Suppressor macrophage (primary cell): ENCODE results near the gene CHST5.
A peak's percentile ranks its signal among the peaks of the same experiment; 100 is the strongest.

Experiments
- DNase-seq, 4 experiments: peaks; one replicate each; pipeline ENCODE4 v3.0.0-alpha.2; 2020 to 2022
- total RNA-seq, 17 experiments: gene quantifications; one replicate each; lab custom pipeline; 2026; ENCODE audit warnings: mixed read lengths in 6 of 17, inconsistent platforms in 3 of 17; lab: John Stamatoyannopoulos, UW

CHST5 gene
- 0 to 0.44 (median 0) reads per million in 17 experiments for total RNA-seq

DNA sequence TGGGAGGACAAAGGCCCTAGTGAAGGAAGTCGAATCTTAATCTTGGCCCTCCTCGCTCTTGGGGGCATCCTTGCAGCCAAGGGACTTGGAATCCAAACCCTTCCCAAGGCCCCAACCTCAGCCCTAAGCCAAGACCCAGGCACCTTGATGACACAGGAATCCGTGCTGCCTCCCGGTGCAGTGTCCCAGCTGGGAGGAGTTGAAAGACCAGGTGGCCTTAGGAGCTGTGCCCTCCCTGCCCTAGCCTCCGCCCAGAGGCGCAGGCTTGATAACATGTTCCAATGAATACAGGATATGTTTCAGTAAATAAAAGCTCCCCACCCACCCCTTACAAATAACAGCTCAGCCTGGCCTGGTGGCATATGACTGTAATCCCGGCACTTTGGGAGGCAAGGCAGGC, at the start of gene CHST5:
Gene CHST5, minus strand, starts transcription at position 208 of the 400 bp plus-strand sequence. CDS start 5,724 bp downstream, outside the sequence.
- DNase-seq = no peak

DNA sequence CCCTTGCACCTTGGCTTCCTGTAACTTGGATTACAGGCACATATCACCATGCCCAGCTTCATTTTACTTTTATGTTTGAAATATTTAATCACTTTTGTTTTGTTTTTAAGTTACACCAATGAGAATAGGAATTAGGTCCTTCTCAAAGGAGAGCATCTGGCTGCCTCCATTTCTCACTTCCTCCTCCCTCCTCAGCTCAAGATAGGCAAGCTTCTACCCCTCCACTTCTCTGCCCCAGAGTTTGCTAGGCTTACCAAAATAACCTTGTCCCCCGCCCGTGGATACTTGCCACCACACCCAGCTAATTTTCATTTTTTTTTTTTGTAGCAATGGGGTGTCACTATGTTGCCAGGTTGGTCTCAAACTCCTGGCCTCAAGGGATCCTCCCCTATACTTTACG, 48.2 kb upstream of the CHST5 start:
- no peak for DNase-seq

DNA sequence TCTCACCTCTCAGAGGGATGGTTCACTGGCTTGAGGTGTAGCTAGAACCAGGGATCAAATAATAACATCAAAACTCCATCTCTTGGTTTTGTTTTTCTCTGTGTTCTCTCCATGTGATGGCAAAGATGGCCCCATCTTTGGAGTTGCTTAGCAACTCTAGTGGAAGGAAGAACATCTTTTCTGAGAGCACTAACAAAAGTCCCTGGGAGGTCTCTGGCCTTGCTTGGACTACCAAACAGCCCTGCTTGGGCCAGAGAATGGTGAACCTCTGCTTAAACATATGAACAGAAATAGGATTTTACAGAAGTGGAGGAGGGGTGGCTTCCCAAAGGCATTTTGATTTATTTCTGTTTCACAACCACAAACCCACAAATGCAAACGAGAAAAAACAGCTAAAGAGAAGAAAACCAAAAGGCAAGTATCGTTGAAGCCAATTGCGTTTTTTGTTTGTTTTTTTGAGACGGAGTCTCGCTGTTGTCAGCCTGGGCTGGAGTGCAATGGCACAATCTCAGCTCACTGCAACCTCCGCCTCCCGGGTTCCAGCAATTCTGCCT, 43.5 kb upstream of the CHST5 start:
- DNase-seq = no peak

DNA sequence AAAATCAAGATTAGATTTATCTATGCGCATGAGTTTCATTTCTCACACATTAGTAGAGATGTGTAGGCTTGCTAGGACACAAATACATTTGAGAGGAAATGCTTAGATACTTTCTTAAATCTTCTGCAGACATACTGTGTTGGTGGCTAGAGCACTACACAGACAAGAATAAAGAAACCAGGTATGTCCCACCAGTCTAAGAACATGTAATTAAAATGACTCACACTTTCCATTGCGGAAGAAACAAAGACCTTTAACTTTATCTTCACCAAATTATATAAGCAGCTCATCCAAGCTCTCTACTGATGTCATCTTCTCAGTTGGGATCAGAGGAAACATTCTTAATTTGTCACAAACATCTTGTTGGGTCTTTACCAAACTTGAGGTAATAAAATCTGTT, 42.8 kb upstream of the CHST5 start:
- DNase-seq = no peak

DNA sequence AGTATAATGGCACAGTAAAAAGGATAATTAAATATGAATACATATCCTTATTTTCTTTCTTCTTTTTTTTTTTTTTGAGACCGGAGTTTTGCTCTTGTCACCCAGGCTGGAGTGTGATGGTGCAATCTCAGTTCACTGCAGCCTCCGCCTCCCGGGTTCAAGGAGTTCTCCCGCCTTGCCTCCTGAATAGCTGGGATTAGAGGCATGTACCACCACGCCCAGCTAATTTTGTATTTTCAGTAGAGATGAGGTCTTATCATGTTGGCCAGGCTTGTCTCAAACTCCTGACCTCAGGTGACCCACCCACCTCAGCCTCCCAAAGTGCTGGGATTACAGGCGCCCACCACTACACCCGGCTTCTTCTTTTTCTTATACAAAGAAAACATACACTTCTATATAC, 42.3 kb upstream of the CHST5 start:
- no peak for DNase-seq

DNA sequence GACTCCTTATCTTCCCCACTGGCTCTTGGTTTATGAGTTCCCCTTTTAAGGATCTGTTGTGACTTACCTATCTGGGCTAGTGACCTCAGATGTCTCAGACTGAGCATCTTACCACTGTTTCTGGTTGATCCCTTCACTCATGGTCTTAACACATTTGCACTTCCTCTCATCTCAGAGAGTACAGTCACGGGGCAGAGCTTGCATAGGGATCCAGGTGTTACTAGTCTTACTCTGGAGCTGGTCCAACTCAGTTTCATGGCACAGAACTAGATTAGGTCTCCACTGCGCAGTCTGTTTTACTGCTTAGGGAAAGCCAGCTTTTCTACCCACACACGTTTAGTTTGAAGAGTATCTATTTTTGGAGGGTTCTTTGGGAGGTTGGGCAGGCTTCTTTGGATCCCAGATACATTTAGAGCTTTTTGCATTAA, 40.5 kb upstream of the CHST5 start:
- peak in 1 of 4 experiments; percentile 20 for DNase-seq

DNA sequence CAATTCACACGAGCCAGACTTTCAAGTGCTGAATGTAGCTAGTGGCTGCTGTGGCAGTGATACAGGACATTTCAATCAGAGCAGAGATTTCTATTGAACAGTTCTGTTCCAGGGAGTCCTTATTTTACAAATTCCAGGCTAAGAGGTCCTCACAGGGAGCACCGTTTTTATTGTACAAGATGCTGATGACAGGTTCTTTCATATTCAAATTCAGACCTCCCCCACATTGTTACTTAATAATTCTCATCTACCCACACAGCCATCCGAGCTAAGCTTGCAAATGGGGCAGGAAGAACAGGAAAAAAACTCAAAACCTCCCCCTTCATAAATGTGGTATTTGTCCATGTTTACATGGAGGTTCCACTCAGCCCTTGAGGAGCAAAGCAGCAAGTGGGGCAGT, 40.0 kb upstream of the CHST5 start:
- DNase-seq = peak in 3 of 4 experiments; percentile 27 to 50 (median 42)

DNA sequence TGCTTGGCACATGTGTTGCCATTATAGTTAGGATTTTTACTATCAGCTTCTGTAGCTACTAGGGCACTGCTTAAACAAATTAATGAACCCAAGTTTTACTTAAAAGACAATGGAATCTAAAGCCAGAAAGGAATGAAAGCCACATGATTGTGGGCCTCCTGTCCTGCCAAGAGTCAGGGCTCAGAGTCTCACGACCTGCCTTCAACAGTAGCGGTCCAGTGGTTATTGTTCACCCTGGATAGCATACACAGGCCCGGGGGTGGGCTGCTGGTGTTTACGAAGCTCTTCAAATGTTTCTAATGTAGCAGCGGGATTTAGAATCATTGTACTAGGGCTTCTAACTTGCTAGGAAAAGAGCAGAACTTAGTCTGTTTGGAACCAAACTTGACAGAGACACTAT, 38.0 kb upstream of the CHST5 start:
- no peak for DNase-seq

DNA sequence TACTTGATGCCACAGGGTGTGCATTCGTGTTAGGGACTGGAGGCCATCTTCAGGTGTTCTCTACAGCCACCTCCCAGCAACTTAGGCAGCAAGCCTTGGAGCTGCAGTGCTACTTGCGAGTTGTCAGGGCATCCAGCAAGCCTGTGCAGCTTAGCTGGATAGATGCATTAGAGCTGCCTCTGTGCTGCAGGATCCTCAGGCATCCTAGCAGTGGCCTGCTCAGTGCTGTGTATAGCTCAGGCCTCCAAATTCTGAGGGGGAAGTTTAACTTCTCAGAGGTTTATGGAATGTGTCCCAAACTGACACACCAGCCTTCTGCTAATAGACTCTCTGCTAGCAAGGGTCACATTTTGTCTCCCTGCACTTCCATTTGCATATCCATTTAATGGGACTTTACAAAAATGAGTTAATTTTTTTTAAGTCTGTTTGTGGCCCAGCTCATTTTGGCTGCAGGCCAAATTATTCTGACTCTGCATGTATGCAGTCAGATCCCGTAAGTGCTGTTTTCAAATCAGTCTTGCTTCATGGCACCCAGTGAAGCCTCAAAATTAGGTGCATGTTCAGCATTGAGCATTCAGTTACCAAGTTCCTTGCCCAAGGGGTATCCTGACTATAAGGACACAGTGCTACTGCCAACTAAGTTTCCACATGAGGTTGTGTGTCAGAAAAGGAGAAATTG, 37.1 kb upstream of the CHST5 start:
- DNase-seq = no peak

DNA sequence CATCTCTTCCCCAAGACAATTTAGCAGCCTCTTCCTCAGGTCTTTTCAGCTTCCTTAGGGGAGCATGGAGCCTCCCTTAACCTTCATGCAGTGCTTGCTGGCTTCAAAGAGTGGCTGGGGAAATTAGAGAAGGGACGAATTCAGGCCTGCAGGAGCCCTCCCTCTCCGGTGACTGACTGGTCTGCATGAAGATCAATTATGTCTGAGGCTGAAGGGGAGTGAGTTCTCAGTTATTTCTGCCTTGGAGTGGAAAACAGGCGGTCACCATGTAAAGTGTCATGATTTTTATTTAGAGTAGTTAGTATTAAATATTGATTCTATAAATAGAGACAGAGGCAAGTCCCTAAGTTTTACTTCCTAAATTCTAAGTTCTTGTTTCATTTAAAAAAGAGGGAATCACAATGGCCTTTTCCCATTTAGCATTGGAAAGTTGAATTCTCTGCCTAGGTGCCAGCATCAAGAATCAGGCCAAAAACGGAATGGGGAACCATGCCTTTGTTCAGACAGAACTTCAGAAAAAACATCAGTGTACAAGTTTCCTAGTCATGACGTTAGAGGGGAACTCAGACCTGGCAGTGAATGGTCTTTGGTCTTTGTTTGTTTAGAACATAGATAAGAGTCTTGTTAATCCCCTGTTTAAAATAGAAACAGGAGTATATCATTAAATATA, 34.6 kb upstream of the CHST5 start:
- DNase-seq = peak; percentile 55 to 73 (median 66)

DNA sequence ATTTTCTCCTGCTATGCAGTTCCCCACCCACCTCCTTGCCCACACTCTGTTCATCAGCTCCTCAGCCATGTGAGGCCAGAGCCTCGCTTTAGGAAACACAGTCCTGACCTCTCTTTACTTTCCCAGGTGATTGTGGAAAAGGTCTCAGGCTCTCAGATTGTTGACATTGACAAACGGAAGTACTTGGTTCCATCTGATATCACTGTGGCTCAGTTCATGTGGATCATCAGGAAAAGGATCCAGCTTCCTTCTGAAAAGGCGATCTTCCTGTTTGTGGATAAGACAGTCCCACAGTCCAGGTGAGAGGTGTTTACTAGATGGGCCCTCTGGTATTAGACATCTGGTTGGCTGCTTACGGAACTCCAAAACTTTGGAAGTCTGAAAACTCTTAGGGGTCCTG, 32.0 kb upstream of the CHST5 start:
- DNase-seq = no peak

DNA sequence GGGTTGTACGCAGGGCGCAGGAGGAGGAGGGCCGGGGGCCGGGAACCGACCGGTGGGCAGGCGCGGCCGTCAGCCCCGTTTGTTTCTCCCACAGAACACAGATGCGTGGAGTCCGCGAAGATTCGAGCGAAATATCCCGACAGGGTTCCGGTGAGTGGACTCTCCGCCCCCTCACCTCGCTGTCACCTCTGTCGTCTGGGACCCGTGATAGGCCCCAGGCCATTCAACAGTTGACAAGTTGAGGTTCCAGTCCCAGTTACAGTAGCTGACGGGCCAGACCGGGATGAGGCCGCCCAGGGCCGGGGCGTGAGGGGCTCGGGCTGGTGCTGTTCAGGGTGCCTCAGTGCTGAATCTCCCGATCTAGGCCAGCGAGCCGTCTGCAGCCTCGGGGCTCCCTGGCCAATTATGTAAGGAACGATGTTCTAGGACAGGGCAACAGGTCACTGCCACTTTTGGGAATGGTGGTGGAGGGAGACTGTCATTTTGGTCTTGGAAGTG, 30.9 kb upstream of the CHST5 start:
- DNase-seq = peak in 3 of 4 experiments; percentile 16 to 47 (median 36)

DNA sequence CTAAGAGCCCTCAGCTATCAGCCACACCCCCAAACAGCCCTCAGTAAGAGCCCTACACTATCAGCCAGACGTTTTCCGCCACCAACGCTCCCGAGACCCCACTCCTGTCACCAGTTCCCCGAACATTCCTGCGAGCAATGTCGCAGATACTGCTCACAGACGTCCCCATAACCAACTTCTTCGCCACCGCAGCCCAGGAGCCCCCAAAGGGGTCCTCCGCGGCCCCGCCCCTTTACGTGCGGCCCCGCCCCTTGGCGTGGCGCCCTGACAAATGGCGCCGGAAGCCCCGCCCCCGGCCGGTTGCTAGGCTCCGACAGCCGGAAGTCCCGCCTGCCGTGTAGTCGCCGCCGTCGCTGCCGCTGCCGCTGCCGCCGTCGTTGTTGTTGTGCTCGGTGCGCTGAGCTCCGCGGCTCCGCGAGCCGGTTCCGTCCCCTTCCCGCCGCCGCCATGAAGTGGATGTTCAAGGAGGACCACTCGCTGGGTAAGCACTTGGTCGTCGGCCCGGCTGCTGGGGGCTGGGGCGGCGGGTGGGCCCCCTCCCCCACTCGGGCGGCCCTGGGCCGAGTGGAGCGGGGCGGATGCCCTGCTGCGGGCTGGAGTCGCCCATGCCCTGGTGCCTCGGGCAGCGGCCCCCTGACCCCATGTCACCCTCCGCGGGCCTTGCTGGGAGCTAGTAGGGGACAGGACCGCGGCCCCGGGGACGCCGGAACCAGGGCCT, 30.3 kb upstream of the CHST5 start, which contains the start of gene GABARAPL2:
Gene GABARAPL2, plus strand, starts transcription at position 340 of the 718 bp plus-strand sequence. Its CDS starts 108 bp downstream, at position 448.
- peak; percentile 93 to 98 (median 96) for DNase-seq

DNA sequence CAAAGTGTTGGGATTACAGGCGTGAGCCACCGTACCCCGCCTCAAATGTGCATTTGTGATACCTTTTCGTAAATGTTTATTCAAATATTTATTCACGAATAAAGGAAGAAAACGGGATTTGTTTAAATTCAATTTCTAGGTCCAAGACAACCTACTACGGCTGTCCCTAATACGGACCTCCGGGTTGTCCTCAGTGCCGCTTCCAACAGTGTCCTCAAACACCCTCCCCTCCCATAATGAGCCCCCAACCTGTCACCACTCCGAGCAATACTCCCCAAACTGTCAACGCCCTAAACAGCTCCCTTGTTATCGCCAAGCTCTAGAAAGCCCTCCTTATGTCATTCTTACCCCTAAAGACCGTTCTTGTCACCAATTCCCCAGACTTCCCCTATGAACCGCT, 29.7 kb upstream of the CHST5 start:
- no peak for DNase-seq

DNA sequence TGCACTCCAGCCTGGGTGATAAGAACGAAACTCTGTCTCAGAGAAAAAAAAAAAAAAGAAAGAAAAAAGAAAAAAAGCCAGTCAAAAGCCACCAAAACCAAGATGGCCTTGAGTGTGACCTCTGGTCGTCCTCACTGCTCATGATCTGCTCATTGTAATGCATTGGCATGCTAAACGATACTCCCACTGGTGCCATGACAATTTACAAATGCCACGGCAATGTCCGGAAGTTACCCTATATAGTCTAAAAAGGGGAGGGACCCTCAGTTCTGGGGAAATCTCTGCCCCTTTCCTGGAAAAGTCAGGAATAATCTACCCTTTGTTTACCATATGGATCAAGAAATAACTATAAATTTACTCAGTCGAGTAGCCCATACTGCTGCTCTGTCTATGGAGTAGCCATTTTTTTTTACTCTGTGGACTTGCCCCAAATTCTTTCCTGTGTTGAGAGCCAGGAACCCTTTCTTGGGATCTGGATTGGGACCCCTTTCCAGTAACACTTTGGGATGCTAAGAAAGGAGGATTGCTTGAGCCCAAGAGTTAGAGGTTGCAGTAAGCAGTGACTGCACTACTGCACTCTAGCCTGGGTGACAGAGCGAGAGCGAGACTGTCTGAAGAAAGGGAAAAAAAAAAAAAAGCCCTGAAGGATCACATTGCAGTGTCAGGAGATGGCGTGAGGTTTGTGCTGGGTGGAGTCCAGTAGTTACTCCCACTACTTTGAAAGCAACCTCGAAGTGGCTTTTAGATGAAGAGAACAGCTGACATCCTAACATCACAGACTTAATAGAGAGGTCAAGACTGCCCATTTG, 23.9 kb upstream of the CHST5 start:
- no peak for DNase-seq

DNA sequence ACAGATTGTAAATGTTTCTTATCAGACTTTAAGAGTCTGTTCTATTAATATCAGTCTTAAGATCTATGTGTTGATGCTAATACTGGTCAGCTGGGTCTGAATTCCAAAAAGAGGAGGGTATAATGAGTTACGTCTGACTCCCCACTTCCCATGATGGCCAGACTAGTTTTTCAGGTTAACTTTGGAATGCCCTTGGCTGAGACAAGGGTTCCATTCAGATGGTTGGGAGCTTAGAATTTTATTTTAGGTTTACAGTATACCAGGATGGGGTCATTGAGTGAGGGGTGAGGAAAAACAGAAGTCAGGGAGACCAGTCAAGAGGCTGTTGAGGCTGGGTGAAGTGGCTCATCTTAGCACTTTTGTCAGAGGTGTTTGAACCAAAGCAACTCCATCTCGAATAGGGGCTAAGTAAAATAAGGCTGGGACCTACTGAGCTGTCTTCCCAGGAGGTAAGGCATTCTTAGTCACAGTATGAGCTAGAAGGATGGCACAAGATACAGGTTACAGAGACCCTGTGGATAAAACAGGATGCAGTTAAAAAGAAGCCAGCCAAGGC, 23.0 kb upstream of the CHST5 start:
- DNase-seq = no peak

DNA sequence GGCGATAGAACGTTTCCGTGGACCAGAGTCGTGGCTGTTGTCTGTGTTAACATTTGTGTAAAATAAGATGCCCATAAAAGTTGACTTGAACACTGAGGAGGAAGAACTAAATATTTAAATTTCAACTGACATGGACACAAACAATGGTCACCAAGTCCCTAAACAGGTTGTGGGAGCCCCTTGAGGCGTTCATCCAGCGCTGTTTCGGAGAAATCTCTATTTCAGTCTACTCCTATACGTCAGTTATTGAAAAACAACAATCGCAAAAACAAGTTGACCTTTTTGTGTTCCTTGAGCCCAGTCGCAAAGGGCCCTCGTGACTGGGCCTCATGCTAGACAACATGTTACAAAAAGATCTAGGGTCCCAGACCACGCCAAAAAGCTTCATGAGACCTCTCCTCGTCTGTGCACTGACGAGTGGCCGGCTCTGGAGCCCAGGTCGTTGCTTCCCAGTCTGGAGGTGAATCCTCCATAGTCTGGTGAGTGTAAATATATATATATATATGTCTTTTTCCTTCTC, 20.6 kb upstream of the CHST5 start:
- no peak for DNase-seq

DNA sequence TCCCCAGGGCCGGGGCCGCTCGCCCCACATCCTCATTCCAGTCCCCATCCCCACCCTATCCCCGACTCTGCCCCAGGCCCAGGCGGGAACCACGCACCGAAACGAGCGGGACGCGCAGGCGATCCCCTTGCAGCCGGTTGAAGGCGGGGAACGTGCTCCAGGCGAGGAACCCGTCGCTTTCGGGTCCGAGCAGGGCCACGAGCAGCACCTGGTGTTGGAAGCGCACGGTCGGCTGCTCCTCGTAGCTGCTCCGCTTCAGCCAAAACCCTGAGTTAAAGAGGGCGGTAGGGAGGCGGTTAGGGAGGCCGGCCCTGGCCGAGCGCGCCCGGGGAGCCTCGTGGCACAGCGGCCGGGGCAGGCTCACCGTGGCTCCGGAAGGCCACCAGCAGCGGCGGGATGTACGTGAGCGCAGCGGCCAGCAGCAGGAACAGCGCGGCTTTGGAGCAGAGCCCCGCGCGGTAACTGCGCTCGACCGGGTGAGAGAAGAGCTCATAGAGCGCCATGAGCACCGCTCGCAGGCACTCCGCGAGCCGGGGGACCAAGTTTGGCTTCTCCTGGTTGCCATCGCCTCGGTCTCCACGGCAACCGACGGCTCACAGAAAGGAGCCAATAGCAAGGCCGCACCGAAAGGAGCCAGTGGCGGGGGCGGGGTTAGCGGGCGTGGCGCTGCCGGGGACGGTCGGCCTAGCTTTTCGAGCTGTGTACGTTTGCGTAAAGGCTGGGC, 20.0 kb upstream of the CHST5 start, which contains the start of gene TMEM231:
Gene TMEM231, minus strand, starts transcription at position 546 of the 724 bp plus-strand sequence. Its CDS starts 43 bp downstream, at position 503.
- peak; percentile 92 to 97 (median 95) for DNase-seq

DNA sequence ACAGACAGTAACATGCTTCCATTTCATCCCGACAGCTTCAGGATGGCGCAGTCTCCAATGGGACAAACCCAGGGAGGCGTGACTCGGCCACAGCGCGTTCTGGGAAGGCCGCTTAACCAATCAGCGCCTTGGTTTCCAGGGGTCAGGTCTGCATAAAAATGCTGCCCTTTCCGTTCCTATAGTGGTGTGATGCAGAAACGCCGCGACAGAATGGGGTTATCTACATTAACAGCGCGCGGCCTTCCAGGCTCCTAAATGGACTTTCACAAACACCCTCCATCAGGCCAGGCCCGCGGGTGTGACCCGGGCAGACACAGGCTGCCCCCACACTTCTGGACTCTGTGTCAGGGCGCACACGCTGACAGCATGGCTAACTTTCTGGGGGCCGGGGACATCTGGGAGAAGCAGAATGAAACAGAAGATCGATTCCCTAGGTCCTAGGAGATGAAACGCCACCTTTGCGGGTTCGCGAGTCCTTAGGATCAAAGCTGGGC, 19.4 kb upstream of the CHST5 start:
- DNase-seq = peak; percentile 55 to 76 (median 66)

DNA sequence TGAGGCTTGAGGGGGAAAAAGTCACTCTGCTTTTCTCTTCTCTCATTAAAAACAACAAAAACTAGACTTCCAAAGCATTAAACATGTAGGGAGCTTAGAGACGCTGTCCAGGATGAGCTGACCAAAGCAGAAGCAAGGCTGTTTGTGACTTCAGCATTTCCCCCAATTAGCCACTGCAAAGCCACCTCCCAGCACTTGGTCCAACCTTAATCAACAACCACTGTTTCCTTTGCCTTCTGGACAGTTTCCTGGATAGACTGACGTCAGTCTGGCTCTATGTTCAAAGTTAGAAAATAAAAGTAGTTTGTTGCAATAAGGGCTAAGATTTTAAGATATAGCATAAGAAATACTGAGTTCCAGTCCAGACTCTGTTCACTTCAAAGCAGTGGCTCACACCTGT, 17.0 kb upstream of the CHST5 start:
- DNase-seq = no peak
